ENCODE results near the gene NRIP1.
"Not testable (repeated sequence)": the region's sequence is repeated elsewhere in the genome, so short reads cannot be mapped to it uniquely, and the experiment has no call there.

Gene NRIP1

DNA sequence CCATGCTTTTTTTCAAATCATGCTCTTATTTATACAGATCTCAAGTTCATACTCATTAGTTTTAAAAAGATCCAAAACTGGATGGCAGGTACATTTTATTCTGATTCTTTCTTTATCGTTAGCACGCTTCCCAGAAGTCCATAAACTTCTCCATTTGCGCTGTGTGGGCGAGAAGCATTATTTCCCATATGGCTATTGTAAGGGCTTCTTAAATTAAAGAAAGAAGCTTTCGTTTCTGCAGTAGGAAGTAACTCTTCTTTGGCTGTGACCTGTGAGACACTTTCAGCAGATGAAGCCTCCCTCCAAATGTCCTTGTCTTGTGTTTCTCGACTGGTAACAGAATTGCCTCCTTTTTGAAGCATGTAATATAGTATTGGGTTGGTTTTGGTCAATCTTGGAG is 100.2 kb downstream of the NRIP1 start:
- no peak for DNase-seq

DNA sequence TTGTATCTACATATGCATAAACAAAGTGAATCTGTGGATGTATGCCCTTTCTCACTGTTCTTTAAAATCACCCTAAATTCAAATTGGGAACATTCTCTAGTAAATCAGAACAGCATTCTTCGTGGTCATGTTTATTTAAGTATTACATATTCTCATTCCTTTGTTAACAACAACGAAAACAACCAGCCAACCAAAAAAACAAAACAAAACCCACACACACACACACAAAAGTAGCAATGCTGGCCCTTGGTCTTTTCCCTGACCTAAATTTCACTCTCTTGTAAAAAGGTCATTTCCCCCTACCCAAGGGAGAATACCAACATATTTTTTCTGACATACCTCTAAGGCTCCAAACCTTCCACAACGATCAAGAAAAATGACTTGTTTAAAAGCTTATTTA is 102.6 kb downstream of the NRIP1 start:
- no peak for DNase-seq

DNA sequence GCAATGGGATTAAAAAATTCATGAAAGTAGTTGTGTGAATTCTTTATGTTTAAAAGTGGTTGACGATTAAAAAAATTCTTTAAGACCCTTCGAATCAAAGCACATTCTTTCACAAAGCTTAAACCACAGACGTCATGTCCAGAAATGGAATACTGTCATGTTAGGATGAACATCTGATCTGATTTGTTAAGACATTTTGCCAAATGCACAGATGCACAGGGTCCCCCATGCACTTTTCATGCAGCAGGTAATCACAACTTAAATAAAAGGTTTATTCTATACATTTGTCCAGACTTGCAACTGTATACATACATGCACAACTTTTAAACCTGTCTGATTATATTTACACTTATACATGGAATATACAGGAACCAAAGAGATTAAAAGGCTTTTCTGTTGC is 103.3 kb downstream of the NRIP1 start:
- no peak for DNase-seq

DNA sequence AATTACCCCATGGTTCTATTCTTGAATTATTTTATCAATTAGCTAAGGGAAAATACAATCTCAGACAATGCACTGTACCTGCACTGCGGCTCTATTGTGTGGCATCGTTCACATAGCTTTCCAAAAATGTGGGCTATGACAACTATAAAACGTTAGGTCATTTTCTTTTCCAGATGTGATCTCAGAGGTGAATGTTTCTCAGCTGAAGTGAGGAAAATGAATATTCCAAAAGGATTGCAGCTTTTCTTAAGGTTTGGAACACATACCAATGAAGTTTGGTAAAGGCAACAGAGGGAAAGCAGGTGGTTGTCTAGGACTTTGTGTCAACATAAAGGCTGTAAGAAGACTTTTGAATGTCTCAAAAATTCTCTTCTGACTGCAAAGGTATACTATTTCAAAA is 105.5 kb downstream of the NRIP1 start:
- no peak for DNase-seq

DNA sequence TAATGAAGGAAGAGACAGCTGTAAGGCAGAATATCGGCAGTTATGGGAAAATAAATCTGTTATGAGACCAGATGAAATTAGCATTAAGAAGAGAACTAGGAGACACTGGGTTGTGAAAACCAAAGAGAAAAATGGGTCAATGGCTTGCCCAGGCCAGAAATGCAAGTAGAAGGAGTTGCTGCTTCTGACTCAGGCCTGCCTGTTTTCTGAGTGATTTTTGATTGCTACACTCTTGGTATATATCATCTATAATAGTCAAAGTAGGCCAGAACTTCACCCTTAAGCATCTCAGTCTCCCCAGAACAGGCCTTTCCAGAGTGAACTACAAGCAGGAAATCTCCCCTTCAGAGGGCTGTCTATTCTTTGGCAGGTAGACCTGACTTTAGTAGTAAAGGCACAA is 107.0 kb downstream of the NRIP1 start:
- DNase-seq: no peak

DNA sequence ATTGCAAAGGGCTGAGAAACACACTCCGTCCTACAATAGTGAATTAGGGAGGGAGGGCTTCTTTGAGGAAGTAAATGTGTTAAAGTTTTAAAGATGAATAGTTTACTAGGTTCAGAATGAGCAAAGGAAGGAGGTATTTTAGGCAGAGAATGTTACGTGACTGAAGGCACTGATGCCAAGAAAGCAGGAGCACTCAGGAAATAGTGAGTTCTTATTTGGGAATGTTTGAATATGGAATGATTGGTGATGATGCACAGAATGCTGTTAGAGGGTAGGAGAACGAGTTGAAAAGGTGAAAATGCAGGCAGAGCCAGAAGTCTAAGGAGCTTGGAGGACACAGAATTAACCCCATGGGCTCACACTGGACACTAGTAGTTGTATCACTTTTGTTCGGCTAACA is 108.0 kb downstream of the NRIP1 start:
- no peak for DNase-seq

DNA sequence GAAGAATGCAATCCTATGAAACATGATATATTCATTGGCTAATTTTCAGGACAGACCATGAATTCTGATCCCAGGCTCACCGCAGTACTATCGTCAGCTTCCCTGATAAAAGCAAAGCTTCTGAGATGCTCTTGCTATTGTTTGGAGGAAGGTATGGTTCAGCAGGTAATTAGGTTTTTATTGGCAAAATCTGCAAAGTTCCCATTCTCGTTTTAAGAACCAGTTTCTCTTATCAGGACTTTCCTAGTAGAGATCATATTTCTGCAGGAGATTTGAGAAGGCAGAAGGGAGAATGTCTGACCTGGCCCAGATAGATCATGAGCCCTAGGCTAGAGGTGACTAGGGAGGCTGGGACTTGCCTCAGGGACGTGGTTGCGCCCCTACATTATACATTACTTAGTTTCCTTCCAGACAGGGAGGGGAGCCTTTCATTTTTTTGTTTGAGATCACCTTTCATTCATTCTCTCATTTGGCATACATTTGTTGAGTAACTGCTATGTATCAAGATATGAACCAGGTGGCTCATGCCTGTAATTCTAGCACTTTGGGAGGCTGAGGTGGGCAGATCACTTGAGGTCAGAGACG is 108.8 kb downstream of the NRIP1 start:
- DNase-seq: no peak

DNA sequence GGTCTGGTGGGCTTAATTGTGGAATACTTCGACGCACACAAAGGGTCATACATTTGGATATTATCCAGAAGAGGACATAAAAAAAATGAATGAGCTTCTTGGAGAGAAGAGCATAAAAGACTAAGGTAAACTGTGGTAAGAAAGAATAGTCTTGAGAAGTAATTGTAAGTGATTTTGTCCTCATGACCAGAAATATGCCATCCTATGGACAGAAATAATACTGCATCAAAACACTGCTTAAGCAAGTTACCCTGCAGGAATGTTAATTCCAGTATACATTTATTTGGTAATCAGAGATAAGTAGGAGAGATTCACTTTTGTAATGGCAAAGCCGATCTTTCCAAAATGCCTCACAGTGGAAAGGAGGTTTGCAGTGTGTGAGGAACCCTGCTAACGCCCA is 111.9 kb downstream of the NRIP1 start:
- no peak for DNase-seq

DNA sequence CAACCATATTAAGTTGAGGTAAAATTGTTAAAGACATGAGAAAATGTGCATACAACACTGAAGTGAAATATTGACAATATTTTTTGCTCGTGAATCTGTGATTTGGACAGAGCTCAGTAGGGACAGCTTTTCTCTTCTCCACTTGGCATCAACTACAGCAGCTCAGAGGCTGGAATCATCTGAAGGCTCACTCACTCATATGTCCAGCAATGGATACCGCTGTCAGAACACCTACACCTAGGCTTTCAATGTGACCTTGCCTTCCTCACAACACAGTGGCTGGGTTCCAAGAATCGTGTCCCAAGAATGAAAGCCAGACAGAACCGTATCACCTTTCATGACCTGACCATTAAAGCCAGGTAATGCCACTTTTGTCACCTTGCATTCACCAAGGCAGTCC is 115.2 kb downstream of the NRIP1 start:
- DNase-seq: no peak

DNA sequence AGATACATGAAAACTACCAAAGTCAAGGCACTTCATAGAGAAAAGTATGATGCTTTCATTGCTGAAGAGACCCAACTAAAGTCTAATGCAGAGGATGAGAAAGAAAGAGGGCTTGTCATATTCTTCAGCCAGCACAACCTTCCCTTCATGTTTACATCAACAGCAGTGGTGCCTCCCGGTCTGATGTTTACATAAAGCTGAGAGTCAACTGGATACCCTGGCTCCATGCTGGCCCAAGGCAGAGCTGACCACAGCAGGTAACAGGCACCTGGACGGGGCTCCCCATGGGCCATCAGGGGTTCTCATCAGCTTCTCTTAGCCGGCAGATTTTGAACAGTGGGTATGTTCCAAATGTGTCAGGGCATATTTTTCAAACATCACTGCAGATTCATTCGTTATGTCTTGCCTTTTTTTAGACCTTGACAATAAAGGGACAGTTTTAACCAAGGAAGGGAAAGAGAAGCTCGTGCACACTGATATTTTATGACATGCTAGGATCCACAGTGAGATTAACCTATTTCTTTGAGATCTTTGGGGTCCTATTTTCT is 117.1 kb downstream of the NRIP1 start:
- no peak for DNase-seq

DNA sequence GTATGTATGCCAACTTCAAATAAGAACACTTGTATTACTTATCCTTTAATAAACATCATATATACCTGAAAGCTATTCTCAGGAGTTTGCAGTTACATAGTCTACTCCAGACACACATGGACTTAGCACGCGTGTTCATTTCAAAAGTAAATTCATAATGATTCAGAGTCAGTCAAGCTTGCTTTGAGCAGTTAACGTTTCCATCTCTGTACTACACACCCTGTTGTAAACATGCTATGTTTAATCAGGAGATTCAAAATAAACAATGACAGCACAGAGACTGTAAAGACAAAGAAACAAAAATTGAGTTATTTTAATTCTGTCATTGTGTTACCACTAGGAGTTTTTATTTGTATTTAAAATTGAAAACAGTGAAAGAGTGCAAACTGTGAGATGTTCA is 119.6 kb downstream of the NRIP1 start:
- no peak for DNase-seq

DNA sequence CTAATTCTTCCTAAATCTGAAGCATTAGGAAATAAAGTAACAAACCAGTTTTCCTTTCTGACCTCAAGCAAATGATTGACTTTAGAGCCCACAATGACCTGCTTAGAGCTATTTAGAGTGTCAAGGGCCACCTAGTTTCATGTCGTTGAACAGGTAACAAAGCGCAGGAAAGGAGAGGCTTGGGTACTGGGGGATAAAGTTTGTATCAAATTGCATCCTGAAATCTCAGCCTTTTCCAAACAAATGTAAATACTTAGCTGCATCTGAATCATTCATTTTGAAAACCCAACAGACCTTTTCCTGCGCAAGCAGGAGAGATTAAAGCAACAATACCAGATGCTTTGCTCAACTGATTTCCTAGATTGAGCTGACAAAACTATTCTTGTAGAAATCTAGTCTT is 121.2 kb downstream of the NRIP1 start:
- DNase-seq: no peak

DNA sequence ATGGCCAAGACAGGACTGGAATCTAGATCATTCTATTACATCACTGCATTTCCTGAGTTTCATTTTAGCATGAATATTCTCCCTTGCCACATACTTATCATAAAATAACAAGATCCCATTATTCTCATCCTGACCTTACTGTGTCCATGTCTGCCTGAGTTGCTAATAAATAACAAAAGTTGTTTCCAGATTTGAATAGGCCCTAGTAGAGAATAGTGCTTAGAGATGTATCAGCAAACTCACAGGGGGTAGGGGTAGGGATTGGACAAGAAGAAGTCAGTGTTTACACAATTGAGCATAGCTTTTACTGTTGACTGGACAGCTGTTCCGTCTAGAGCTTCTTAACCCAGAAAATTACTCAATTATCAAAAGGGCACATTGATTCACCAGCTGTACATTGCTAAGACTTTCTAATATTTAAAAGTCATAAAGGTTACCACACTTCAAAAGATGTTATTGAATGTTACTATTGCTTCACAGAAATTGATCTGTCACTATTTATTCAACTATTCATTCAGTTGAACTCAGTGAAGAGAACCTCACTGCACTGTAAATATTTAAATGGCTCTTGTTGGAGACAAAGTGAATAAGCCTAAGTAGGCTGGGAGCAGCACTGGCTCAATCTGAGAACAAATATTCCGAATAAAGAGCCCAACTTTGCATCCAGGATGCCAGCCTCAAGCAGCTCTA is 121.9 kb downstream of the NRIP1 start:
- DNase-seq: peak; percentile 46

DNA sequence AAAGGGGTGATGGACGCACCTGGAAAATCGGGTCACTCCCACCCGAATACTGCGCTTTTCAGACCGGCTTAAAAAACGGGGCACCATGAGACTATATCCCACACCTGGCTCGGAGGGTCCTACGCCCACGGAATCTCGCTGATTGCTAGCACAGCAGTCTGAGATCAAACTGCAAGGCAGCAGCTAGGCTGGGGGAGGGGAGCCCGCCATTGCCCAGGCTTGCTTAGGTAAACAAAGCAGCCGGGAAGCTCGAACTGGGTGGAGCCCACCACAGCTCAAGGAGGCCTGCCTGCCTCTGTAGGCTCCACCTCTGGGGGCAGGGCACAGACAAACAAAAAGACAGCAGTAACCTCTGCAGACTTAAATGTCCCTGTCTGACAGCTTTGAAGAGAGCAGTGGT is 137.5 kb downstream of the NRIP1 start:
- not testable (repeated sequence) for DNase-seq

DNA sequence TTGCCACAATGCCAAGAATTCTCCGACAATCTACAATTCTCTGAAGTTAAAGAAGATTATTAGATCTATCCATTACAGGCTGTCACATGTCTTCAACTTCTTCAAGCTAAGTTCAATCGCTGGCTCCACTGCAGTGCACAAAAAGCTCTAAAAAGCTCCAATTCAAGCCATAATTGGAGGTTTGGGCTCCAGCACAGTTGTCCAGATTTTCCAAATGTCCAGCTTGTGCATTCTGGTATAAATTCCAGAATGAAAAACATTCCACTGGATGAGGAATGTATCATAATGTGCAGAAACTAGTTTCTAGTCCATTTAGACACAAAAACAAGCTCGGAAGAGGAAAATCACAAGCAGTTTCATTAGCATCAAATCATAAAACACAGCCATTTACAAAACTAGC is 138.6 kb downstream of the NRIP1 start:
- DNase-seq: no peak

DNA sequence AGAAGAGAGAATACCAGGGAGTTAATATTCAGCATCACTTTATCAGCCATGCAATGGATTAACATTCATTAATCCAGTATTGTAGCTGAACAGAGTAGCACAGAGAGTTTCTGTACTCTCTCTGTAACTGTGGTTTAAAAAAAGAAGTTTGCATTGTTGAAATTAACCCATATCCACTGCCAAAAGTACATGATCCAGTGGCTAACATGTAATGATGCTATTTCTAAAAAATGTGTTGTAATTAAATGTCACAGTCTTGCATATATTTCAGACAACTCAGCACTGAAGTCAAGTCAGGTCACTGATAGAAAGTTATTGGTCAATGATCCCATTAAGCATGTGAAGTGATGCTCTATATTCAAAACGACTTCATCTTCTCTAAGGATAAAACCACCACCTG is 141.3 kb downstream of the NRIP1 start:
- no peak for DNase-seq

DNA sequence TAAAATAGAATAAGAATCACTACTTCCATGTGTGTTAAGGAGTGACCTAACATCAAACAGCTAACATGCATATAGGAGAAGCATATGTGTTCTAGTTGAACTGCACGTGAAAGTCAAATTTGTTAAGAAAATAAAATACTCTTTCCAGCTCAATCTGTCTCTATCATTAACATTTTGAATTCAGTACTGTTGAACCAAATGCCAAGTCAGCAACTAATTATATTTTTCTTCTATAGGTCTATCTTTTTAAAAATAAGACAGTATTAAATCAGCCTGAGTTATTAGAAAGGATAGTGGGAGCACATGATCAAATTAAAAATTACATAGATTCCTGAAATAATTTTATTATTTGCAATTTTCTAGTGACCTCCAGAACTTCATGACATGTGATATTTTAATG is 141.8 kb downstream of the NRIP1 start:
- no peak for DNase-seq

DNA sequence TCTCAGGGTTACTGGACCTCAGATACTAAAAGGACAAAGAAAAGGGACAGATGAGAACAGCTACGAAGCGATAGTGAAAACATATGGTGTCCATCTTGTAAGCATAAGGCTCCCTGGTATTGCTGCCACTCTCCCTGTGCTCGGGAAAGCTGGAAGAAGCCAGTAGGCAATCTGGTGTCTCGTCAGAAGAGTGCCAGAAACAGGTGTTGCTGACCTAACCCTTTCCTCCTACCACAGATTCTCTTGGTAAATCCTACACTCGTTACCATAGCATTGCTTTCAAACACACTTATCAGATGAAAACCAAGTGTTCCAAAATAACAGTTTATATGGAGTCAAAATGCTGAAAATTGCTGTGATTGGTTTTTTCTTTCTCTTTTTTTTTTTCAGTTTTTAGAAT is 146.3 kb downstream of the NRIP1 start:
- DNase-seq: no peak

DNA sequence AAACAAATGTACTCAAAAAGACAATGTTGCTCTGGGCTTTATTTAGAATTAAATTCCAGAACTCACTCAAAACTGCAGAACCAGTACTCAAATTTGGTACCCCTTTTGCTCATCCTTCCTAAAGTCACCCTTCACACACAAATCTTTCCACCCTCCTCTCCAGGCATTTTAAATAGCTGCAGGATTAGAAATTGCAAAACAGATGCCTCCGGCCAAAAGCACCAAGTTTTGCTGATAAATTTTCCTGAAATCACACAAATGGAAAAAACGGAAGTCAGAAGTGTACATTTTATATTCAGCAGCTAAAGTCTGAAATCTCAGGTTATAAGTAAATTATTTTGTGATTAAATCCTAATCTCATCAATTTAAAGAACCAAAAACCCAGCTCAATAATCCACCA is 147.0 kb downstream of the NRIP1 start:
- DNase-seq: no peak

DNA sequence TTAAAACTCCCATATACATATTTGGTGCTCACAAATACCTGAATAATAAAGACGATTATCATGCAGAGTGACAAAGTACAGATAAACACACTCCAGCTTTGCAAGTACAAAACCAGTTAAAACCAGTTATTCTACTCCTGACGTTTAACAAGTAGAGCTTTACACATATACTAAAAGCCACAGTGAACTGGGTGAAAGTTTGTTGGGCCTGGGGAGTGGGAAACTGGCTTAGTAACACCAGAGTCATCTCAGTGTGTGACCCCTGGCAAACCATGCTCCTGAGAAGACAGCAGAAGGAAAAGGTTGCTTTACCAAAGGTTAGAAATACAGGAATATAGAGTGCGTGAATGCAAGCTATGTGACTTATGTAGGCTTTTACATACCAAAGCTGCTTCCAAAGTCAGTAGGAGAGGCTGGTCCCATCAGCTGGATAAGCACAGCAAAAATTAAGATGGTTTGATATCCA is 148.1 kb downstream of the NRIP1 start:
- no peak for DNase-seq

DNA sequence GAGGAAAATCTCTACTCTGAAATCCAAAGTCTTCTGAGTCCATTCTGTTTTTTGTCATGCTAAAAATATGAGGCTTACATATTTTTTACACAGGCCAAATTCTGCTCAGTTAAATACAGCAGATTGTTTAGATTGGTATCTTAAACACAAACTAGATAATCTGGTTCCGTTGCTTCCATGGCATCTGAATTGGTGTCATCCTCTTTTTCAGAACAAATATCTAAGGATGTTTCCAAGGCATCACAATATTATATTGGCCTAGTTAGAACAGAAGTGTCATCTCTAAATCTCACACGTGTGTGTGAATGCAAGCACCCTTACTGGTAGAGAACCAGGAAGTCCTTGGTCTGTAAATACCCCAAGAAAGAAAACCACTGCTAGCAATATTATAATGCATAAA is 151.2 kb downstream of the NRIP1 start:
- DNase-seq: no peak

DNA sequence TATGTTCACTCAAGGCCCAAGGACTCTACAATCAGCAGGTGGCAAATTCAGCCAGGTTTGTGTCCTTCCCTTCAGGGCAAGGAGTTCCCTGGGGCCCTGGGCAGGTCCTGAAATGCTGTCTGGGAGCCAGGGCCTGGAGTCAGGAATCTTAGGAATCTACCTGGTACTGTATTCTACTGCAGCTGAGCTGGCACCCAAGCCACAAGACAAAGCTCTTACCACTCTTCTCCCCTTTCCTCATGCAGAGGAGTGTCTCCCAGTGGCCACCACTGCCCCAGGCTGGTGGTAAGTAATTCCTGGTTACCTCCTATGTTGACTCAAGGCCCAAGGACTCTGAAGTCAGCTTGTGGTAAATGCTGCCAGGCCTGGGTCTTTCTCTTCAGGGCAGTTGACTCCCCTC is 153.4 kb downstream of the NRIP1 start:
- no peak for DNase-seq

All from DMS153 (cell line).